ENCODE results near the gene MACROD2.

MACROD2 gene

DNA sequence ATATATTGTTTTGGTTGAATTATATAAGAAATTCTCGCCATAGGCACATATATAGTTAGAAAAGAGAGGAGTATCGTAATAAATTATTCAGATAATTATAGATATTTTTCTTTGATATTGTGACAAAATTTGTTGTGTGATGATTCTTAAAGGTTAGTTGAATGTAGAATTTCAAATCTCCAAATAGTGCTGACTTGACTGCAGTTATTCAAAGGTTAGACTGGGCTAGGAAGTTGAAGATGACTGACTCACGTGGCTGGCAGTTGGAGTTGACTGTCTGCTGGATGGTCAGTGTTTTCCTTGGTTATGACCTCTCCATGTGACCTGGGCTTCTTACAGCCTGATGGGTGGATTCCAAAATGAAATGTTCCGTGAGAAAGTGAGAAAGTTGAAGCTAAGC lies 286.8 kb downstream of the MACROD2 start:
- DNase-seq = no peak

DNA sequence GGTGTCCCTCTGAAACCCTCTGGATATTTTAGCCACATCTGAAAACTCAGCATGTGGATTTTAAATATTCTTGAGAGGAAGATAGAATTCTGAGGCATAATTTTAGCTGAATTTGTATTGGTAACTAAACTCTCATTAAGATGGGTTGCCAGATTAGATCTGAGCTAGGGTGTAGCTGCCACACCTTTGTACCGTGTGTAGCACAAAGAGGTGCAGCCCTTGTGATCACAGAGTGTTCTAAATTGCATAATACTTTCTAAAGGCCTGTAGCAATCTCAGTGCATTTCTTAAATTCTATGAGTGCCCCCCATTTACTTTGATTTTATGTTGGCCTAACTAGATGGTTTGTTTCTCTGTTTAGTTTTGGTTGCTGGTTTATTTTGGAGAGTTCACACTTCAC lies 289.1 kb downstream of the MACROD2 start:
- DNase-seq = no peak

DNA sequence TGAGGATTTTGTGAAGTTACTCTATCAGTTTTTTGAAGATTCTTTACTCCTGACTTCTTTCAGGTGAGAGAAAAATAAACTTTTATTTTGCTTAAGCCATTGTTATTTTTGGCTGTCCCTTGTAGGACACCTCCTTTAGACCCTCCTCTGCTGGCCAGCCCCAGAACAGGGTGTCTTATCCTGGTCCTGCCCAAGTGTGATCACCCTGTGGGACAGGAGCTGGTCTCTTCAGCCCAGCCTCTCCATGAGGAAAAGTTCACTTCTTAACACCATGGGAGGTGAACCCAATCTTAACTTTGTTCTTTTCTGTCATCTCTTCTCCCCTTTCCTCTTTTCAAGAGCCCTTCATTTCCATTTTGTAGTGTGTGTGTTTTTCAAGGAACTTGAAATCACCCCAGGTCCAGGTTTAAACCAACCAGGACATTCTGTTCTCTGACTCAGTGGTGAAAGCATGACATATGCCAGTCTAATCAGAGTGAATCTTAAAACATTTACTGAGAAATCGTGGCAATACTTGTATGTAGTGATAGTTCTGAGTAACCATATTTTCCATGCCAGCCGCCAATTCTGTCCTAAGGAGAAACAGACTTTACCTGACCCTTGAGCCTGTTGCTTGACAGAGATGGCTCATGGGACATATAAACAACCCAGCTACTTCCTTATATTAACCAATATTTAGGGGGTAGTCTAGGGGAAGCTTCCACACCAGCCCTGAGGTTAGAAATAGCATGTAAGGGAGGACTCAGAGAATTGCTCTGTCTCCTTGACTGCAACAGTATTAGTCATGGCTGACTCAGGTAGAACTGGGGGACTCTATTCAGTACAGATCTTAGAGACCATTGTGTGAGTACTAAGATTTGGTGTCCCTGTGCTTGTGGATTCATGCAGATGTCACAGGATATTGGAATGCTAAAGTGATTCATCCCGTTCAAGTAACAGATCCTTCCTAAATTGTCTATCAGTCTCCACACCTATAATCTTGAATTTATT lies 293.3 kb downstream of the MACROD2 start:
- no peak for DNase-seq

DNA sequence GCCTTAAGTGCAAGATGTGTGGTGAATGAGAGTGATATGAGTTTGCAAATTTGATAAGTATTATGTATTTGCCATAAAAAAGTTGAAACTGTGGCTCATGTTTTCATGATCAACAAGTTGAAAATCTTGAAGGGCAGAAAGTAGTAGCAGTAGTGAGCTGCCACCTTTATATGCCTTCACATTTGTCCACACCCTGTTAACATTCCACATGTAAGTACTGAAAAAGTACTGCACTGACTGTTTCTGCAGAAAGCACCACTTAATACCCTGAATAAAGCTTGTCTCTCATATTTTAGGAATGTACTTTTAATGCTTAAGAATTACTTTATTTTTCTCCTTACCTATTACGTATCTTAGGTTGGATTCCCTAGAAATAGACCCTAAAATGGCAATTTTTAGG lies 296.2 kb downstream of the MACROD2 start:
- DNase-seq = no peak

DNA sequence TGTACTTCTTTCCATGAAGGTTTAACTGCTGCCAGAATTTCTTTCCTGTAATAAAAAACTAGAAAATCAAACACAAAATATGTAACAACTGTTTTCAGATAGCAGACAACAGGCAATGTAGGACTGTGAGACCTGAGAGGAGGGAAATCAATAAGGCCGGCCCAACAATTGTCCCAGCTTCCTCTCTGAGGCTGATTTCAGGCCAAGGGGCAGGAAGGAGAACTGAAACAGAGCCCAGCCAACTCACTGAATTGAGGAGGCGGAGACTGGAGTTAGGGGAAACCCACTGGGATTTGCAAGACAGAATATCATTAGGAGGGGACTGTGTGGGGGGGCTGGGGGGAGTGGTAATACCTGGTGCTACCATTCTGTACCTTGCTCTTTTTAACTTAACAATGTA lies 299.9 kb downstream of the MACROD2 start:
- no peak for DNase-seq

DNA sequence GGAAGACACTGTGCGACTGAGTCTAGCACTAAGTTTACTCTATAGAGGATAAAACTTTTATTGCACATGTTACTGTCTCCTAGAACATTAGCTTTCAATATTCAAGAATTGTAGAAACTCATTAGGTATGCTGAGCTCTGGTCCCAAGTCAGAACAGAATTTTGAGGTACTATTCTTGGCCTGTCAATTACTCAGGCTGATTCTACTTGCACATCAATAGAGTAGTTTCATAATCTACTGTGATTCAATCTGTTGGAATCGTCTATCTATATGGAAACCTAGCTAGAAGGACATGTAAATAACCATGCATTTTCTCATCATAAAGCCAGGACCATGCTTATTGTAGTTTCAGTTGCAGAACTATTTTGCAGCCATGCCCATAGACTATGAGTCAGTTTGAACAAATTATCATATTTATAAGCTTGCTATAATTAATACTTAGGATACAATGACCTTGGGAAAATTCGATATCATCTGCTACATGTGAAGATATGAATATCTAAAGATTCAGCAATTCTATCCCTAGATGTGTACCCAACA lies 300.5 kb downstream of the MACROD2 start:
- no peak for DNase-seq

DNA sequence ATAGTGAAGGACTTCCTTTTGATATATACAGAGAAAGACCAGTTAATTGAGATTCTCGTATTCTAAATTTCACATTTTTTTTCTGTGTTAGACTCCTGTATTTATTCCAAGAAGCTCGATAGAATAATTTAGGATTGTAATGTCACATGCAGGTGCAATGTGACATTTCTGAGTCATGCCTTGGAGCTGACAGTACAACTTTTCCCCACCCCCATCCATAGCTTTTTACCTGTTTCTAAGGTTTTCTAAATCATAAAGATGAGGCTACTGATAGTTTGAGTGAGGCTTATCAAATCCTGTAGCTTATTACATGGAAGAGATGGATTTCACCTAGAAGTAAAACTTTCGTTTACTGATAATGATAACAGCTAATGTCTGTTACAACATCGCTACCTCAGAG lies 304.5 kb downstream of the MACROD2 start:
- DNase-seq = no peak

DNA sequence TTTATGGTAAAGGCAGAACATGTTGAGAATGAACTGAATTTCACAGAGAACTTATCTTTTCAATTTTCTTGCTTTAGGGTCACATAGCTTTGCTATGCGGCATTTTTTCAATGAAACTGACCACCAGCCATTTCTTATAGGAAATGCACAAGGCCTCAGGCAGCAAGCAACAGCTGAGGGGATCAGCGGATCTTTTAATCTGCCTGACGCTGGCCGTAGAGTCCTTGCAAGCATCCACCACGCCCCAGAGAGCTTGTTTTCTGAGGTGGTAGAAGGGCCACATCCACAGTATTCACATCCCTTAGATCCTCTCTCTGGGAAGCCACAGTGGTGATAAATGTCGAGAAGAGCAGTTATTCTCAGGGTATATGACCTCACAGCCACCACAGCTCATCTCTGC lies 307.8 kb downstream of the MACROD2 start:
- DNase-seq = no peak

DNA sequence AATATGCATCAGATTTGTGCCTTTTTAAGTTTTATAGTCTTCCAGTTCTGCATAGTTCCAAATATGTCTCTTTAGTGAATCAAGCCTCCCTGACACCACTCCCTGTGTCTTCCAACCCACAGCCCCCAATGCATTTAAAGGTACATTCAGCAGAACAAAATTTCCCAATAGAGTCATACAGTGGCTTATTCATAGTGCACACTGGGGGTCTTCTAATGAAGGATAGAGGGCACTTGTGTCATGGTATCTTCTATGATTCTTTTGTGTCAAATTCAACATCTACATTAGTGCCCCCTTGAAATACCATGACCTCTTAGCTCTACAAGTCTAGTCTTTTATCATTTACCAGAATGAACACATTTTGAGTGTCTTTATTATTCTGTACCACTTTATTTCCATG lies 308.3 kb downstream of the MACROD2 start:
- no peak for DNase-seq

DNA sequence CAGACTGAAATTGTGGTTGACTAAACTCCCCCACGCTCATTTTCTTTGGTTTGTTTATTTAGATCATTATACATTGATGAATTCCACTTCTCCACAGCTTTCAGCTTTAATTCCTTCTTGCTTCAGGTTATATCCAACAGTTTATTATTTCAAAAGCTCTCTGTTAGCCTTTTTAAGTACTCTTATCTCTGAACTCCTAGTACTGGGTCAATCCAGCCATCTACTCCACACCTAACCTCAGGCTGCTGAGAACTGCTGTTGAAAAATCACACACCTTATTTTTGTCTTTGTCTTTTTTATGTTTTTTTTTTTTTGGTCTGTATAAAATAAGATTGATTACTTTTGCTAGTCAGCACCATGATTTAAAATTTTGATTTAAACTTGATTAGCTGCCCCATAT lies 309.2 kb downstream of the MACROD2 start:
- no peak for DNase-seq

DNA sequence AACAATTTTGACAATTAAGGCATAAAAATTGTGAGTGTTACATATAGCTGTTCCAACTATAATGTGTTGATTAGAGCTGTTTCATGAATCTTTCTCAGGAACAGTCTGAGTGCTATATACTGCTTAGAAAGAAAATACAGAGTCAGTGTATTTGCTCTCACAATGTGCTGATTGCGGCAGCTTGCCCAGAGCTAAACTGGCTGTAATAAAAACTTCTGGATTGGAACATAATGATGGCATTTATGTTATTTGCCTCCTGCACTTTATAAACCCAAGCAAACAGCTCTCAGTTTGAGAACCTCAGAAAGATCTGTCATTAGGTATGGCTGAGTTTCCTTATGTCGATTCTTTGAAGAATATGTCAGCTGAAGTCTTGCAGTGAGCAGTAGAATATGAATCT lies 312.6 kb downstream of the MACROD2 start:
- DNase-seq = no peak

DNA sequence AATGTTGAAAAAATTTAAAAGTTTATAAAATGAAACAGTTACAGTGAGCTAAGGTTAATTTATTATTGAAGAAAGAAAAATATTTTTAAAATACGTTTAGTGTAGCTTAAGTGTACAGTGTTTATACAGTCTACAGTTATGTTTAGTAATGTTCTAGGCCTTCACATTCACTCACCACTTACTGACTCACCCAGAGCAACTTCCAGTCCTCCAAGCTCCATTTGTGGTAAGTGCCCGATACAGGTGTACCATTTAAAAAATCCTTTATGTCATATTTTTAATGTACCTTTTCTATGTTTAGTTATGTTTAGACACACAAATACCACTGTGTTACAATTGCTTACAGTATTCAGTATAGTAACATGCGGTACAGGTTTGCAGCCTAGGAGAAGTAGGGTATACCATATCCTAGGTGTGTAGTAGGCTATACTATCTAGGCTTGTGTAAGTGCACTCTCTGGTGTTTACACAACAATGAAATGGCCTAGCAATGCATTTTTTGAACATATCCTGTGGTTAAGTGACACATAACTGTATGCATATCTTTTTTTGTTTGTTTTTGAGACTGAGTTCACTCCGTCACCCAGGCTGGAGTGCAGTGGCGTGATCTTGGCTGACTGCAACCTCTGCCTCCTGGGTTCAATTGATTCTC lies 315.8 kb downstream of the MACROD2 start:
- DNase-seq = no peak

DNA sequence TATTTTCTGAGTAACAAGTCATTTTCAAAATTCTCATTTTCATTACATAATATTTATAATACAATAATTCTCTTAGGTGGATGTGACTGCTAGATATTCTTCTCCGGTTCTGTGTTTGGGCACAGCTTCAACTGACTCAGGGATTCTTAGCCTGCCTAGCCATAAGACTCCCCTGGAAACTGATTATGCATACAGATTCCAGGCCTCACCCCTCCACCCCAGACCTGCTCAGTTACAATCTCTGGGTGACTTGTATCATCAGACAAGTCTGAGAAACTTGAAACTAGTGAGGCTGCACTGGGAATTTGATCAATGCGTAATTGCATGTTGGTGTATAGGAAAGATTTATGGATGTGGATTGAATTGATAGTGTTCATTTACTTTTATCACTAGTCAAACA lies 316.7 kb downstream of the MACROD2 start:
- DNase-seq = no peak

DNA sequence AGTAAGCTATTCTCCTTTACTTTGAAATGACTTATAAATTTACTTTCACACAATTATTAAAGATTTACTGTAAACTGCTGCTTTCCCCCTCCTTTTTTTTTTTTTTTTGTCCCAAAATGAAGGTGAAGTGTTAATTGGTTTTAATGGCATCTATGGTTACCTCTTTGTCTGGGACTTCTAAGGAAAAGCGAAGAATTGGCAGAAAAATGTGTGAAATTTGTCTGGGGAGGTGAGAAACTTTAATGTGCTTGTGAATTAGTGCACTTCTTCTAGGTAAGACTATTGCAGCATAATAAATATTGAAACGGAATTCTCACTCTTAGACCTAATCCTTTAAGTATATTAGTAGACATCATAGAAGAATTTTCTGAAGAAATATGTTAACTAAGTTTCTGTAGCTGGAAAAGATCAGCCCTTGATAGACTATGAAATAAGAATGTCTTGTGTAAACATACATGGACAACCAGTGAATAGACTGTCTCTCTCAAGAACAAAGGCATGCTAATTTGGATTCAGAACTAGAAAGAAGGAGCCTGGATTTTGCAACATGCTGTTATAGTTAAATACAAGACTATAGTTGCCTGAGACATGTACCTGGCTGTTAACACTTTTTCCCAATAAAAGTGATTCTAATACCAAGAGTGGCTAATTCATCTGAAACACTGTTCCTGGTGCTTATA lies 318.2 kb downstream of the MACROD2 start:
- no peak for DNase-seq

DNA sequence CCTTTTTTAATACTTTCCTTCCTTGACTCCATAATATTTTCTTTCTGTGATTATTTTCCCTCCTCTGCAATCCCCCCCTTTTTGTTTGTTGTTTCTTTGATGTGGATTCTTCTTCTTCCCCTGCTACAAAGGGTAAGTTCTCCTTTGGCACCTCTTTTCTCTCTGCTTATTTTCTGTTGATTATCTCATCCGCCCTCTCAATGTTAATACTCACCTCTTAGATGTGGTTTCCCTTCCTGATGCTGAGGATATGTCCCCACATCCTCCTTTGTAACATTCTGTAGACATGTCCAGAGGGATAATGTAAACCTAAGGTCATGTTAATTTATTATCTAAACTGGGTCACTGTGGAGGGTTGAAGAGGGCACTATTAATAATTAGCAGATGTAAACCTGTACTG lies 324.4 kb downstream of the MACROD2 start:
- DNase-seq = no peak

DNA sequence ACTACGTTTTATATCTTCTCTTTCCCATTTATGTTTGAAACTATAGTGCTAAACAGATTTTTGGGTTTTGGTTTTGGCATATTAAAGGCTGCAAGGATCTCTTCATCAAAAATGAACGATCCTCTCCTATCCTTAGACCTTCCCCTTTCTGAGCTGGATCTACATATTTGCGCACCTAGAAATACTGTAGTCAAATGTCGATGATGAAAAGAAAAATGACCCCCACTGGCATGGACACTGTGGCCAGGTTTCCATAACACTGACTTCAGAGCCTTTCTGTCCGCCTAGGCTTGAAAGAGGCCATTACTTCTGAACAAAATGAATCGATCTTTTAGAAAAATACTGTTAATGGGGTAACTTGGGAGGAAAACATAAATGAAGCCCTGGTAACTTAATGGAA lies 336.3 kb downstream of the MACROD2 start:
- peak; percentile 17 for DNase-seq

DNA sequence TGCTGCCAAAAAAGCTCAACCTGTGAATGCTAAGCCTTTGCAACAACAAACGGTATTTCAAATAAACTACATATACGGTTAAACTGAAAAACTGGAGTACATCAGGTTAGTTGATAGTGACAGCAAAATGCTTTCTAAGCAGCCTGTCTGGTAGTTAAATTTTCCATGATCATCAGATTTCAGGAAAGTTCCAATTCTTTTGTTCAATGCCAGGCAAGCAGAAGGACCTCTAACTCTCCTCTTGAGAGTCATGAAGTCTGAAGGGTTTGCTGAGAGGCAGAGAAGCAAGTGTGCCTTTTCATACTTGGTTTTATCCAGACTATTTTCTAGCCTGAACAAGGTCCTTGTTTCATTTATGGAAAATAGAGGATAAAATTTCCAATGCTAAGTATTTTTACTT lies 337.6 kb downstream of the MACROD2 start:
- DNase-seq = peak; percentile 32

DNA sequence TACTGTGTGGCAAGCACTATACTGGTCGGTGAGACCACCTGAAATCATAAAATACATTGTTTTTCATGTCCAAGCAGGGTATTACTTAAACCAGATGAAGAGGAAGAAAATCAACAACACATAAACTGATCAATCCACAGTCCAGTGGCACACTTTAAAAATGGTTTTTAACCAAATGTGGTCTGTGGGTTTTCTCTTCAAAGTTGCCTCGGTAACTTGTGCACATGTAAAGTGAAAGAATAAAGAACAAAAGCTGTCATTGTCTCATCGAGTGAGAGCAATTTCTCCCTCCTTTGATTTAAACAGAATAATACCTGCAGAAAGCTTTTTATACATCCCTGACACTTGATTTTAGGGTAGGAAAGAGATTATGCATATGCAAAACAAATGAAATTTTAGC lies 338.4 kb downstream of the MACROD2 start:
- DNase-seq = peak; percentile 32

DNA sequence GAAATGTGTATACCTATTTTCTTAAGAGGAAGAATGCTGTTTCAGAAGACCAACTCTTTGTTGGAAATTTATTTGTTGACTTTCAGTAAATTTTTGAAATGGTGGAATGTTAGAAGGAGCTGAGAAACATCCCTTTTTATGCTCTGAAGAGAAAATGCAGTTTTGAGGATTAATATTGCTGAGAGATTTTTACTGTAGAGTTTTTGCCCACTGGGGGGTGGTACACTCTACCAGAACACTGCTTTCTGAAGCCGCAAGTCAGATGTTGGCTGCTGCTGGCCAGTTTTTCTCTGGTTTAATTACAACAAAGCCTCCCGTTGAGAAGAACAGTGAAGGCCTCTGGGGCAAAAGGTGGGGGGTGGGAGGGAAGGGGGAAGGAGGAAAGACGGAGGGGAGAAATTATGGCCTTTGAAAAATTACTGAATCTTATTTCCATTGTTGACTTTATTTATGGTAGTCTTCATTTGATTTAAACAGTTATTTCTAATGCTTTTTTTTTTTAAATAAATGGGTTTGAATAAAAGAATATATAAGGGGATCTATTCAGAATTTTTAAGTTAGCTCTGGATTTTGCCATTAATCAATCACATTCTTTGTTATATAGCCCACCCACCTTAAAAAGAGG lies 339.1 kb downstream of the MACROD2 start:
- peak; percentile 86 for DNase-seq

DNA sequence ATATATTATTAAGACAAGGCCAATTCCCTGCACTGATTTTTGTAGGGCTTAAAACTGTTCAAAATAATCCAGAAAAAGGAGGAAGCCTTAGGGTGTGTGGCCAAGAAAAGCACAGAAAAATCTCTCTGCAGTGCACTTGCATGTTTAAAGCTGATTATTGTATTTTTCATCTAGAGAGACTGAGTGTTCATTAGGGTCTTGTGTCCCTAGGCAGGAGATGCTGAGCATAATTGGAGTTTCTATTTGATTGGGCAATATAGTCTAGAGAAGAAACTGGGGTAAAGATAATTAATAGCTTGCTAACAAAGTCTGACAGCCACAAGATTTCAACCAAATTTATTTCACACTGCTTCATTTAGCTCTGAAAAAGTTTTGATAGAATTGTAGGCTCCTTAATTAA lies 339.7 kb downstream of the MACROD2 start:
- DNase-seq = peak; percentile 26

DNA sequence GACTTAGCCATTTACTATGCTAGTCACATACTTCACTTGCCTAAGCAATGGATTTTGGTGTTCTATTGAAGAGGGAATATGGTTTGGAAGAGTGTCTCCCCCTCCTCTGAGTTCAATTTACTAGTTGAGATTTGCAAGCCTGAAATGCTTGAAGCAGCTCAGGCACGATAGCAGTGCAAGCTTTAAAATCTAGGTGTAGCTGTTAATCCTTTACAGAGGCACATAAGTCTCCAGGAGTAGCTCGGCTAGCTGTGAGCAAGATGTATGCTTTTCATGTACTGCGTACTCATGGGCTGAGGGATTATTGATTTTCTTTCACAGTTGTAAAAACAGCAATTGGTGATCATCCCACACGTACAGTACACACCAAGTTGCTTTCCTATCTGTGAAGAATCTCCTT lies 341.4 kb downstream of the MACROD2 start:
- DNase-seq = peak; percentile 36

DNA sequence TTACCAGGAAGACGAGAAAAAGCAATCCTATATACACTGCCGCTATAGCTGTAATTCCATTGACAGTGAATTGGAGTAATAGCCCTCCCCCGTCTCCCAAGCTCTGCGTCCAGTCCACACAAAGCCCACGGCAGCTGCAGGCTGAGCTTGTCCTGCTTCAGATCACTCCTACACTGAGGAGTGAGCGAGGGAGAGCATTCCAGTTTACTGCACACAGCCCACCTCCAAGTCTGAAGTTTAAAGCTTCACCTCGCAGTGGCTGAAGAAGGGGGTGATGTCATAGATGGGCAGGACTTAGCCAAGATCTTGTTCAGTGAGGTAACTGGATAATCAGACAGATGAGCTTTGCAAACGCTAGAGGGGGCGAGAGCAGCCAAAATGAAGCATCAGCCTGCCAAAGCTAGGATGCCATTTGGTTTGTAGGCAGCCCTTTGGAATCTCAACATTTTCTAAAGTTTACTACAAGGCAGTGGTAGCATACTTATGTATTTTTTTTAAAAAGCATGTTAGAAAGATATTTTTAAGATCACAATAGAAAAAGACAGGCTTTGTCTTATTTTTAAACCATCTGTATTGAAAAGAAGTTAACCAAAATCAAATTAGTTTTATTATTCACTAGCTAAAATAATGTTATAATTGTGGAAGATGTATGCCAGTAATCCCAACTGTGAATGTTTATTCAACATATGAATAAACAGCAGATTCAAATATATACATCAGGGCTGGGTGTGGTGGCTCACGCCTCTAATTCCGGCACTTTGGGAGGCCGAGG lies 342.3 kb downstream of the MACROD2 start, which contains the start of gene FLRT3:
TSS of gene FLRT3 (minus strand) at position 213 of the 772 bp plus-strand sequence. CDS start 10,106 bp downstream, outside the sequence.
- DNase-seq = peak; percentile 87

Measured in midbrain (tissue), 1 donor.